HG03575 (cell line): ENCODE results near the gene RELA.

Source experiments
- ATAC-seq: cut with Tn5 transposase; IDR thresholded peaks from one replicate; pipeline ENCODE4 v1.9.1; 2021; ENCODE audit not compliant: unreplicated experiment, insufficient number of reproducible peaks, low FRiP score; ENCODE audit errors: extremely low read depth

The RELA gene

DNA sequence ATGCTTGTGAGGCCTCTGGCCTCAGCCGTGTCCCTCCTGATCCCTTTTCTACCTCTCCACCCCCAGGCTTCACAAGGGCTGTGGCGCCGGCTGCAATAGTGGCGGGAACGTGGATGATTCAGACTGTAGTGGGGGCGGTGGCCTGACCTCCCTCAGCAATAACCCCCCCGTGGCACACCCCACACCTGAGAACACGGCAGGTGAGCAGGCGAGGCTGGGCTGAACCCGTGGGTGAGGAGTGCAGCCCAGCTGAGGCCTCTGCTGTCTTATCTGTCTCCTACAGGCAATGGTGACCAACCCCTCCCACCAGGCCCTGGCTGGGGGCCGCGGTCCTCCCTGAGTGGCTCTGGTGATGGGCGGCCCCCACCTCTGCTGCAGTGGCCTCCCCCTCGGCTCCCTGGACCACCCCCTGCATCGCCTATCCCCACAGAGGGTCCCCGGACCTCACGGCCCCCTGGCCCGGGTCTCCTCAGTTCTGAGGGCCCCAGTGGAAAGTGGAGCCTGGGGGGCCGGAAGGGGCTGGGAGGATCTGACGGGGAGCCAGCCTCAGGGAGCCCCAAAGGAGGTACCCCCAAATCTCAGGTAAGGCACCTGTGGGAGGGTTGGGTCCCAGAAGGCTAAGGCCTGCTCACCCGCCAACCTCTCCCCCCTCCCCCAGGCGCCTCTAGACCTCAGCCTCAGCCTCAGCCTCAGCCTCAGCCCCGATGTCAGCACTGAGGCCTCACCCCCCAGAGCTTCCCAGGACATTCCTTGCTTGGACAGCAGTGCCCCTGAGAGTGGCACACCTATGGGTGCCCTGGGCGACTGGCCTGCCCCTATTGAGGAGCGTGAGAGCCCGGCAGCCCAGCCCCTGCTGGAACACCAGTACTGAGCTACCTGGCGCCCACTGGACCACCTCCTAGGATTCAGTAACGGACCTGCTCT, 26.3 kb downstream of the RELA start:
- ATAC-seq, result no peak

DNA sequence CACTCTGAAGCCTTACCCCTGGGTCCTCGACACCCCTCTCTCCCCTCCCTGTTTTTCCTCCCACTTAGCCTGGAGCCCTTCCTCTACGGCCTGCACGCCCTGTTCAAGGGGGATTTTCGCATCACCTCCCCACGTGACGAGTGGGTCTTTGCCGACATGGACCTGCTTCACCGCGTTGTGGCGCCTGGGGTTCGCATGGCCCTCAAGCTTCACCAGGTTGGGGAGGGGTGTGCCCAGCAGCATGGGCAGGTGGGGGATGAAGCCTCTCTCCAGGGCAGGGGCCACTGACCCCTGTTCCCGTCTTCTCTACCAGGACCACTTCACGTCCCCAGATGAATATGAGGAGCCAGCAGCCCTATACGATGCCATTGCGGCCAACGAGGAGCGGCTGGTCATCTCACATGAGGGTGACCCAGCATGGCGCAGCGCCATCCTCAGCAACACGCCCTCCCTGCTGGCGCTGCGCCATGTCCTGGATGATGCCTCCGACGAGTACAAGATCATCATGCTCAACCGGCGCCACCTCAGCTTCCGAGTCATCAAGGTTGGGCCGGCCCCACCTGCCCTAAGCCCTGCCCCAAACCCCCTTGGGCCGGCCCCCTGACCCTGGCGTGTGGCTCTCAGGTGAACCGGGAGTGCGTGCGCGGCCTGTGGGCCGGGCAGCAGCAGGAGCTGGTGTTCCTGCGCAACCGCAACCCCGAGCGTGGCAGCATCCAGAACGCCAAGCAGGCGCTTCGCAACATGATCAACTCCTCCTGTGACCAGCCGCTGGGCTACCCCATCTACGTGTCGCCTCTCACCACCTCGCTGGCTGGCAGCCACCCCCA, 27.6 kb downstream of the RELA start:
- no peak for ATAC-seq

DNA sequence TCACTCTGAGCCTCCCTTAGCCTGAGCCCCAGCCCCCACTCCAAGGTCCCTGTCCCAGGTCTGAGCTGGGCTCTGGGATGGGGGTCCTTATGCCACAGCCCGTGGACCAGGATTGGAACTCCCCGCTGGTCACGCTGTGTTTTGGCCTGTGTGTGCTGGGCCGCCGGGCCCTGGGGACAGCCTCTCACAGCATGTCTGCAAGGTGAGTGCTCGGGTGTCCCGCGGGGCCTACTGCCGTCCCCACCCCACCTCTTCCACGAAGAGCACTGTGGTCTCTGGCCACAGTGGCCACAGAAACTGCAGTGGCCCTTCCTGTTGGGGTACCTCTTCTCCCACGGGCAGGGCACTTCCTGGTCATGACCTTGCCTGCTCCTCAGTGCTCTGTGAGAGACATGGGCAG, 28.3 kb downstream of the RELA start:
- ATAC-seq, result no peak

DNA sequence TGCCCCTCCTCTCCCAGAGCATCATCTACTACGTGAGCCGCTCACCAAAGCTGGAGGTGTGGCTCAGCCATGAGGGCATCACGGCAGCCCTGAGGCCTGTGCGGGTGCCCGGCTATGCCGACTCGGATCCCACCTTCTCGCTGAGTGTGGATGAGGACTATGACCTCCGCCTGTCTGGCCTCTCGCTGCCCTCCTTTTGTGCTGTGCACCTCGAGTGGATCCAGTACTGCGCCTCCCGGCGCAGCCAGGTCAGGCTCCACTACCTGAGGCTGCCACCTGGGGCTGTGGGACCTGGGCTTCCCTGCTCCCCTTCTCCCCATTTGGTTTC, 28.6 kb downstream of the RELA start:
- ATAC-seq, result no peak

GRCh38 chr11:65633390-65634108, 29.2 kb downstream of the RELA start:
- ATAC-seq, result no peak

DNA sequence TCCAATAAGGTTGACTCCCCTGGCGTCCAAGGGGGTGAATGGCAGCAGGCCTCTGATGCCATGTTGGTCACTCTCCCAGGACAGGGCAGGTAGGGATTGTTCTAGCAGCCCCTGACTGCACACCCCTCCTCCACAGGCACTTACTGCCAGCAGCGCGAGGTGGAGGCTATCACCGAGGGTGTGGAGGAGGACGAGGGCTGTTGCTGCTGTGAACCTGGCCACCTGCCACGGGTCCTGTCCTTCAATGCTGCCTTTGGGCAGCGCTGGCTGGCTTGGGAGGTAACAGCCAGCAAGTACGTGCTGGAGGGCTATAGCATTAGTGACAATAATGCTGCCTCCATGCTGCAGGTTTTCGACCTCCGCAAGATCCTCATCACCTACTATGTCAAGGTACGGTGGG, 32.5 kb downstream of the RELA start:
- no peak for ATAC-seq

DNA sequence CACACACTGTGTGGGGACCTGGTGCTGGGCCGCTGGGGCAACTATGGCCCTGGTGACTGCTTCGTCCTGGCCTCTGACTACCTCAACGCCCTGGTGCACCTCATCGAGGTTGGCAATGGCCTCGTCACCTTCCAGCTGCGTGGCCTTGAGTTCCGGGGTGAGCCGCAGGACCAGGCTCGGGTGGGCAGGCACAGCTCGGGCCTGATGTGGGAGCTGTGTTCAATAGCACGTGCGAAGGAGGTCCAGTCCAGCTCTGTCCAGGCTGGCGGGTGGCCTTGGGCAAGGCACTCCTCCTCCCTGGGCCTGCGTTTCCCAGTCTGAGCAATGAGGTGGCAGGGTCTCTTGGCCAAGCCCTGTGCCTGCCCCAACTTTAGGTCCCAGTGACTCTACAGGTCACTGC, 33.1 kb downstream of the RELA start:
- ATAC-seq, result no peak

DNA sequence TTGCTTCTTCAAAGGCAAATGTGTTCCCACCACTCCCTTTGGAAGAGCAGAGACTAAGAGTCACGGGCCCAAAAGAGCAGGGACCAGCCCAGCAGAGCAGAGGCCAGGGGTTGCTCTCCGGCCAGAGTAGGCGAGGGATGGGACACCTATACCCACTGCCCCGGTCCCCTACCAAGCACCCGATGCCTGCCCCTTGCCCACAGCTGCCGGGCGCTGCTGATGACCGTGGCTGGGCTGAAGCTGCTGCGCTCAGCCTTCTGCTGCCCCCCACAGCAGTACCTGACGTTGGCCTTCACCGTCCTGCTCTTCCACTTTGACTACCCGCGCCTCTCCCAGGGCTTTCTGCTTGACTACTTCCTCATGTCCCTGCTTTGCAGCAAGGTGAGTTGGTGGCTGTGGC, 35.5 kb downstream of the RELA start:
- no peak for ATAC-seq

- no peak for ATAC-seq
Observed at GRCh38 chr11:65625628-65626342, 36.9 kb downstream of the RELA start.

DNA sequence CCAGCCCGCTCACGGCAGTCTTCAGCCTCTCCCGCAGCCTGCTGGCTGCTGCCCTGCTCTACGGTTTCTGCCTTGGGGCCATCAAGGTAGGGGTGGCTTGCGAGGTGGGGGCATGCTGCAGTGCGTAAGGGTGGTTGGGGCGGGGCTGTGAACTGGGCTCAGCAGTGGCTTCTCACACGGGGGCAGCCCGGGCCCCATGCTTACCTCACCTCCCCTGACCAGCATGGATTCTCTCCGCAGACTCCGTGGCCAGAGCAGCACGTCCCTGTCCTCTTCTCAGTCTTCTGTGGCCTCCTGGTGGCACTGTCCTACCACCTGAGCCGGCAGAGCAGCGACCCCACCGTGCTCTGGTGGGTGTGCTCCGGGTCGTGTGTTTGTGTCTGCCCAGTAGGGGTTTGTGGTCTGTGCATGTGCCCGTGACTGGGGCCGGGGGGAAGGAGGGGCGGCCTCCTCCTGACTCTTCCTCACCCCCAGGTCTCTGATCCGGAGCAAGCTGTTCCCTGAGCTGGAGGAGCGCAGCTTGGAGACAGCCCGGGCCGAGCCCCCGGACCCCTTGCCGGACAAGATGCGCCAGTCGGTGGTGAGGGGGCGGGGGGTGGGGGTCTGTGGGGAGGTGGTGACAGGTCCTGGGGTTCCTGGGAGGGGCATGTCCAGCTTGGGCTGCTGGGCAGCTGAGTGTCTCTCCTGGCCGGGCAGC, 37.6 kb downstream of the RELA start:
- no peak for ATAC-seq

DNA sequence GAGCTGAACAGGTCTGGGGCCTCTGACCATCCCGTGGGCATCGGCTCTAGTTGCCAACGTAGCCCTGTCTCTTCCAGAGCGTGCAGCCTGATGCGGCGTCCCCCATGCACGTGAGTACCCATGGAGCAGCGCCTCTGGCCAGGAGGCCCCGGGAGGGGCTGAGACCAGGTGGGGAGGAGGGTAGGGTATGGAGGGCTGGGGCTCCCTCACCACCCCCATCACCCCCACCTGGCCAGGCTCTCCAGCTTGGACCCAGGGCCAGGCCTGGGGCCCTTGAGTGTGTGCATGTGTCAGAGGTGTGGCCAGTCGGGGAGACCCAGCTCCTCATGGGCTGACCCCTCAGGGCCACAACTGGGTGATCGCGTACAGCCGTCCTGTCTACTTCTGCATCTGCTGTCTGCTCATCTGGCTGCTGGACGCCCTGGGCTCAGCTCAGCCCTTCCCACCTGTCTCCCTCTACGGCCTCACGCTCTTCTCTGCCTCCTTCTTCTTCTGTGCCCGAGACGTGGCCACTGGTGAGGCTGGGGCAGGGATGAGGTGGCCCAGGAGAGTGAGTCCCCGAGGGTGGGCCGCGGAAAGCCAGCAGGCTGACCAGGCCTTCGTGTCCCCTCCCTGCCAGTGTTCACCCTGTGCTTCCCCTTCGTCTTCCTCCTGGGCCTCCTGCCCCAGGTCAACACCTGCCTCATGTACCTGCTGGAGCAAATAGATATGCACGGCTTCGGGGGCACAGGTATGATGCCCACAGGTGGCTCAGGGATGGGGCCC, 38.7 kb downstream of the RELA start:
- ATAC-seq, result no peak

GRCh38 chr11:65623177-65623576, 39.5 kb downstream of the RELA start:
- ATAC-seq, result no peak

- no peak for ATAC-seq
Observed at GRCh38 chr11:65622011-65622410, 40.7 kb downstream of the RELA start.

- no peak for ATAC-seq
Observed at GRCh38 chr11:65621460-65621859, 41.3 kb downstream of the RELA start.

- no peak for ATAC-seq
Observed at GRCh38 chr11:65620666-65621065, 42.0 kb downstream of the RELA start.

GRCh38 chr11:65619281-65619928, 43.3 kb downstream of the RELA start:
- no peak for ATAC-seq

GRCh38 chr11:65618763-65619162, 44.0 kb downstream of the RELA start:
- ATAC-seq, result no peak
